ENCODE results near the gene BRD3OS.

Gene BRD3OS

GRCh38 chr9:134007150-134007549 lies 18.1 kb upstream of the BRD3OS start:
- no peak for FAIRE-seq

GRCh38 chr9:134007571-134007970 lies 17.7 kb upstream of the BRD3OS start:
- FAIRE-seq, result no peak

- no peak for FAIRE-seq
These were observed 14.7 kb upstream of the BRD3OS start for GRCh38 chr9:134010310-134011173.

DNA sequence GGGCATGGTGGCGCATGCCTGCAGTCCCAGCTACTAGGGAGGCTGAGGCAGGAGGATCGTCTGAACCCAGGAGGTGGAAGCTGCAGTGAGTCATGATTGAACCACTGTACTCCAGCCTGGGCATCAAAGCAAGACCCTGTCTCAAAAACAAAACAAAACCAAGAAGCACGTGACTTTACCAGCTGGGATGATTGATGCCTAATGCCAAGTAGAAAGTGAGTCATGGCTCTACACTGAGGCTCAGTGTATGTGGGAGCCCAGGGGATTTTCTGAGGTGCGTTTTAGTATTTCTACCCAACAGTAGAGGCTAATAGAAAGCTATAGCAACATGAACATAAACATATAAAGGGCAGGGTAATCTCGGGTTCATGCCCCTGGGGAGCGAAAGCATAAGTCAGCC lies 13.9 kb upstream of the BRD3OS start:
- FAIRE-seq, result no peak

DNA sequence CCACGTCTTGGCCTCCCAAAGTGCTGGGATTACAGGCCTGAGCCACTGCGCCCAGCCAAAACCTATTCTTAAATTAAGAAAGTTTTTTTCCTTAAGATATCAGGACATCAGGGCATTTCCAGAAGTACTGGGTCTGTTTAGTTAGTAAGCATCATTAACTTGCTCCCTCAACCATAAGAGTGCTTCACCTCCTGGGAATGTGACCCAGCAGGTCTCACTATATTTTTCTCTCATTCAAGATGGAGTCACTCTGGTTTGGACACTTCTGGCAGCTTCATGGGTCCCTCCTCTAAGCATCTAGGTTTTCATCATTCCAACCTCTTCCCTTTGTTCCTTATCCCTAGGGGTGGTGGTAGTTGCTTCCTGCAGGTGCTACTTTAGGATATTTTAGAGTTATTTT lies 10.3 kb upstream of the BRD3OS start:
- FAIRE-seq, result no peak

DNA sequence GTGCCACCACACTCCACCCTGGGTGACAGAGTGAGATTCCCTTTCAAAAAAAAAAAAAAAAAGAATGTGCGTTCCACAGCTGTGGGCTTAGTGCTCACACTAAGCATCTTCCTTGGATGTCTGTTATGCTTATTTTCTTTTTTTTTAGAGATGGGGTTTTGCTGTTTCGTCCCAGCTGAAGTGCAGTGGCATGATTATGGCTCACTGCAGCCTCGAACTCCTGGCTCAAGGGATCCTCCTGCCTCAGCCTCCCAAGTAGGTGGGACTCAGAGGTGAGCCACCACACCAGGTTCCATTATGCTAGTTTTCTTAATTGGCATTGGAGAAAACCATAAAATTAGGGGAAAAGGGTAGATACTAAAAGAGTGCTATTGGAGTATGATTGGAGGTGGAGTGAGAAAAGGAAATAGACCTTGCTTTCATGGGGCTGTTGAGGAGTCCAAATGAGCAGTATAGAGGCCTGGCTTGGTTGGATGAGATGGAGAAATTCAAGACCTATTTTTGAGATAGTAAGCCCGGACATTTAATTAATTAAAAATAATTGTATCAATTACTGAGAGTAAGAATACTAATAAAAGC lies 978 bp upstream of the BRD3OS start:
- no peak for FAIRE-seq

GRCh38 chr9:134025606-134026541 lies 593 bp downstream of the BRD3OS start:
- no peak for FAIRE-seq

DNA sequence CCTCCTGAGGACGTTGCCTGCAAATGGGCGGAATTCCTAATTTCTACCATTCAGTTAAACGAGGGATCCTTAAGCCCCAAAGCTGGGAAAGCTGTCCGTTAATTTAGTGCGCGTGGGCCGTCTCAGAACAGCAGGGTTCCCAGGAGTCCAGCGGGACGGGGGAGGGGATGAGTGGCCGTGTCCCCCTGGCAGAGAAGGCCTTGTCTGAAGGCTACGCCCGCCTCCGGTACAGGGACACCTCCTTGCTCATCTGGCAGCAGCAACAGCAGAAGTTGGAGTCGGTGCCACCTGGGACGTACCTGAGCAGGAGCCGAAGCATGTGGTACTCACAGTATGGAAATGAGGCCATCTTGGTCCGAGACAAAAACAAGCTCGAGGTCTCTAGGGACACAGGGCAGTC lies 1.3 kb downstream of the BRD3OS start:
- FAIRE-seq, result no peak

GRCh38 chr9:134026981-134027380 lies 1.7 kb downstream of the BRD3OS start:
- no peak for FAIRE-seq

DNA sequence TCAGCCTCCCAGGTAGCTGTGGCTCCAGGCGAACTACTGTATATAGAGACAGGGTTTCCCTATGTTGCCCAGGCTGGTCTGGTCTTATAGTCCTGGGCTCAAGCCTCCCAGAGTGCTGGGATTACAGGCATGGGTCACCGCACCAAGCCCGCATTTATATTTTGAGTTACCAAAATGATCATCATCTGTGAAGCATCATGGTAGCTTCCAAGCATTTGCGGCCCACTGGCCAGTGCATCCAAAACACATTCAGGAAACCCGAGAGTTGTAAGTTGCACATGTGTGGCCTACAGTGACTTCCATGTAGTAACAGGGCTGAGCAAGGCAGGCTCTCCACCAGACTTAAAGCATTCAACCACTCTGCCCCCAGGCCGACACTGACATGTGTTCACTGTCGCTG lies 2.3 kb downstream of the BRD3OS start:
- no peak for FAIRE-seq

DNA sequence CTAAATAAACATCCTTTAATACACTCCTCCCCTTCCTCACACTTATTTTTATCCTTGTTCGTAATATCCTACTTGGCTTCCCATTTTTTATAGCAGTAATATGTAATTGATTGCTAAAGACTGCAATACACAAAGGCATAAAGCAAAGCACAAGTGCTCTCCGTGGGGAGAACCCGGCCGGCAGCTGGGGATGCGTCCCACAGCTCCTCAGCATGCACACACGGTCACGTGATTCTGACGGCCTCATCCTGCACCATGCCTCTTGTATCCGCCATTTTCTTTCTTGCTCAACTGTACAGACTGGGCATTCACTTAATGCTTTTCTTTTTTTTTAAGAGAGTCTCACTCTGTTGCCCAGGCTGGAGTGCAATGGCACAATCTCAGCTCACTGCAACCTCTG lies 2.8 kb downstream of the BRD3OS start:
- FAIRE-seq, result no peak

DNA sequence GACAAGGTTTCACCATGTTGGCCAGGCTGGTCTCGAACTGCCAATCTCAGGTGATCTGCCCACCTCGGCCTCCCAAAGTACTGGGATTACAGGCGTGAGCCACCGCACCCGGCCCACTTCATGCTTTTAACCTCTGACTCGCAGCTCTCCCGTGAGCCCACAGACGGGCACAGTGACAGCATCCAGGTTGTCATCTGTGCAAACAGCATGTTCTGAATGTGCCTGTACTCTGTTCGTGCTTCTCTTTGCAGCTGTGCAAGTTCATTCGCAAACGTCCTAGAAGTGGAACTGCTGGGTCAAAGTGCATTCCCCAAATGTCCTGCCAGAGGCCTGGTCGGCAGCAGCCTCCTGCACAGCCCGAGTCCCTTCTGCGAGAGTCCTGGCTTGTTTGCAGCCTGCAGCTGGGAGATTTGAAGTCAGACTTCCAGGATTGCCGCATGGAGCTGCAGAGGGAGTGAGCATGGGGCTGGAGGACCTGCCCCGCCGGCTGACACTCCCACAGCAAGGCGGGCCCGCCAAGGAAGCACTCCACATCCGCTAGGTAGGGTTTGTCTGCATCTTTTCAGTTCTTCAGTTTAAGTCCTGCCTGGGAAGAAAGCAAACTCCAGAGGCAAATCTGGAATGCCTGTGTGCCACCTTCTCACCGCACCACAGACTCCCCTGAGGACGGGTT lies 3.4 kb downstream of the BRD3OS start:
- no peak for FAIRE-seq

- FAIRE-seq, result no peak
These were observed 4.3 kb downstream of the BRD3OS start for GRCh38 chr9:134029248-134030226.

GRCh38 chr9:134030821-134031470 lies 5.7 kb downstream of the BRD3OS start:
- FAIRE-seq, result no peak

GRCh38 chr9:134031783-134032182 lies 6.5 kb downstream of the BRD3OS start:
- no peak for FAIRE-seq

GRCh38 chr9:134032456-134033222 lies 7.4 kb downstream of the BRD3OS start:
- no peak for FAIRE-seq

GRCh38 chr9:134033516-134034214 lies 8.4 kb downstream of the BRD3OS start:
- no peak for FAIRE-seq

- FAIRE-seq, result no peak
These were observed 9.1 kb downstream of the BRD3OS start for GRCh38 chr9:134034215-134035040.
